ENCODE measurements around the gene CLEC4F.
A peak's percentile ranks its signal among the peaks of the same experiment; 100 is the strongest.

Gene CLEC4F, protein sequence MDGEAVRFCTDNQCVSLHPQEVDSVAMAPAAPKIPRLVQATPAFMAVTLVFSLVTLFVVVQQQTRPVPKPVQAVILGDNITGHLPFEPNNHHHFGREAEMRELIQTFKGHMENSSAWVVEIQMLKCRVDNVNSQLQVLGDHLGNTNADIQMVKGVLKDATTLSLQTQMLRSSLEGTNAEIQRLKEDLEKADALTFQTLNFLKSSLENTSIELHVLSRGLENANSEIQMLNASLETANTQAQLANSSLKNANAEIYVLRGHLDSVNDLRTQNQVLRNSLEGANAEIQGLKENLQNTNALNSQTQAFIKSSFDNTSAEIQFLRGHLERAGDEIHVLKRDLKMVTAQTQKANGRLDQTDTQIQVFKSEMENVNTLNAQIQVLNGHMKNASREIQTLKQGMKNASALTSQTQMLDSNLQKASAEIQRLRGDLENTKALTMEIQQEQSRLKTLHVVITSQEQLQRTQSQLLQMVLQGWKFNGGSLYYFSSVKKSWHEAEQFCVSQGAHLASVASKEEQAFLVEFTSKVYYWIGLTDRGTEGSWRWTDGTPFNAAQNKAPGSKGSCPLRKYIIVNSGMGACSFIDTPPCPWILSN

DNA sequence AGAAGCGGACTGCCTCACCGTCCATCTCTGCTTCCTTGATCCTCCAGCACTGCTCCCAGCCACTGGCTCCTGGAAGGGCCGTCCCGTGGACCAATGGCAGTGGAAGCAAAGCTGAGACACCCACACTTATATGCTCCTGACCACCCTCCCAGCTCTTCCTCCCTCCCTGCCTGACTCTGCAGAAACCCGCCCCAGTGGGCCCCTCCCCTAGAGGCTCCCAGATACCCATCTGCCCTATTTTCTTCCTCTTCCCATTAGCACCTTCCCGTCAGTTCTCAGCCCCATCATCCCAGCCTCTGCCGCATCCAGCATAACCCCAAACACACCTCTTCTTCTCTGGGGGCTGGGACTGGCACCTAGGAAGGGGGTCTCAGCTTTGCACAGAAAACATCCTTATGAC is at the start of gene CLEC4F:
CLEC4F (minus strand) TSS at position 101 of the 400 bp plus-strand sequence; CDS start at position 25, 76 bp downstream.
- DNase-seq, result no peak

DNA sequence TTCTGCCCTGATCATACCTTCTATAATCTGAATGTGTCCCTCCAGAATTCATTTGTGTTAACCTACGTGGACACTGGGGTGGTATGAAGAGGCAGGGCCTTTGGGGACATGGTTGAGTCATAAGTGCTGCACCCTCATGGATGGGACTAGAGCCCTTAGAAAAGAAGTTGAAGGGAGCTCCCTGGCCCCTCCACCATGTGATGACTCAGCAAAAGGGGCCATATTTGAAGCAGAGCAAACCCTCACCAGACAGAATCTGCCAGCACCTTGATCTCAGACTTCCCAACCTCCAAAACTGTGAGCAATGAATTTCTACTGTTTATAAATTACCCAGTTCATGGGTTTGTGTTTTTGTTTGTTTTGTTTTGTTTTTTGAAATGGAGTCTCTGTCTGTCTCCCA is 48.6 kb upstream of the CLEC4F start:
- no peak for DNase-seq

DNA sequence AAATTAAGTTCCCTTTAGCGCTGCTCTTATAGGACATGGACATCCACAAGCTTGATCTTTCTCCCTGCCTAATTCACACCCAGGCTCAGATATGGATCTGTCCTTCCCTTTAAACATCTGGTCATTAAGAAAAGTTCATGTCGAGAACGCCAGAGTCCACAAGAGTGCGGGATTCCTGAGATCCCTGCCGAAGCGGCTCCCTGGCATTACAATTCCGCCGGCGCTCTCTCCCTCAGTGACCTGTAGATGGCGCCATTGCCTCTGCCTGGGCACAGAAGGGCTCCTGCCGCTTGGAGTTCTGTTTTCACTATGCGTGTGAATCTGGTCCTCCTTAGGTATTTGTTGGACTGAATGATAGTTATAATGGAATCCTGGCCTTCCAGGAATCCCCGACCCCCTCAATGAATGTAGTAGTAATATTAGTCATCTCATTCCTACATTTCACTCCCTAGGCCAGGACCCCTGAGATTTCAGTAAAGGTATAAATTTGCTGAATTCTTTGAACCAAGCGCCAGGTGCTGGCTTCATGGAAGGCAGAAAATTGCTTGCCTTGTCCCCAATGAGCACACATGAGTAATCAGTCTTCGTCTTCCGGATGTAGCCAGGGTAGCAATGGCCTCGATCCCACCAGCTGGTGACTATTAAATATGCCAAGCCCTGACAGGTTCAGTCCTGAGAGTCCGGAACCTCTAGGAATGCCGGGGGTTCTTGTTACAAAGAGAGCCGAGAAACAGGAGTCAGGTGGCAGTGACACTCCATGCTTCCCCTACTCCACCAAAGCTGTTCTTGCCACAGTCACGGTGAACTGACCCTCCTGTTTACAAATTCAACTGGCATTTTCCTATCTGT is 41.6 kb upstream of the CLEC4F start:
- peak; percentile 90 for DNase-seq

DNA sequence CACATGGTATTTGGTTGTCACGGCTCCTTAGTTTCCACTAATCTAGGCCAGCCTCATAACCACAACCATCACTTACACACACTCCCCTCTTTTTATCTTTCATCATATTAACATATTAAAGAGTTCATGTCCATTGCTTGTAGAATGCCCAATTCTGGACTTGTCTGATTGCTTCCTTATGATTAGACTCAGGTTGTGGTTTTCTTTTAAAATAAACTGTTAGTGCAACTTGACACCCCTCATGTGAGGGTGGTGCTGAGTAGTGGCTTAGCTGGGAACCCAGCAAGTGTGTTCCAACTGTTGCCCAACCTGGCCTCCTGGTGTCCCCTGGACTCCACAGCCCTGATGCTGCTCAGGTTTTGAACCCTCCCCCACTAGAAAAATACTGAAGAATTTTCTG is 35.3 kb upstream of the CLEC4F start:
- no peak for DNase-seq

DNA sequence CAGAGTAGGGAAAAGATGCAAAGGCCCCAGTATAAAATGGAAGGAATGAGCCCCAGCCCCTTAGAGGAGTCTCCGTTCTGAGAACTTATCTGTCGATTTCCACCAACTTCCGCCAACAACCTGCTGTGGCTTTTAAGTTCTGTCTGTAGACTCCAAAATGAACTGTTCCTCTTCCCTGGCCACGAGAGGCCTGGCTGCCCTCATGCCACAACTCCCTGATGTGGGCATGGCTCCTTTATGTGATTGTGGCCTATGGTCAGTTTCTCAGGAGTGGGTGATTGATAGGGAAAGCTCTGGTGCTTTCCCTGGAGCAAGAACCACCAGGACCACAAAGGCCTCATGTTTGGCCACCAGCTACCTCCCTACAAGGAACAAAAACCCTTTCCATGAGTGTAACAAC is 34.0 kb upstream of the CLEC4F start:
- no peak for DNase-seq

DNA sequence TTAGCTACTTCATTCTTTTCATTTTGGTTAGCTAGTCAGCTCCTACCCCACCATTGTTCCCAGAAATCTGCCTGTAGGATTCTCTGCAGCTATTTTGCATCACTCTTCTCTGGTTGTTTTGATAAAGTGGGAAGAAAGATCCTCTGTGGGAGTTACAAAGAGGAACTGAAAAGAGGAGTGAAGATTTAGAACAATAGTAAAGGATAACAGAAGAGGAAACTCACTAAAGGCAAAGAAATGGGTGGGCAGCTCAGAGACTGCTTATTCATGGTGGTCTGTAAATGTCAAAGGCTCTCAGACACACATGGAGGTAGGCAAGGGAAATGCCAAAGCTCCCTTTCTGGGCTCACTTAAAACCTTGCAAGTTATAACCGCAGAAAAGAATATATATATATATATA is 32.4 kb upstream of the CLEC4F start:
- no peak for DNase-seq

DNA sequence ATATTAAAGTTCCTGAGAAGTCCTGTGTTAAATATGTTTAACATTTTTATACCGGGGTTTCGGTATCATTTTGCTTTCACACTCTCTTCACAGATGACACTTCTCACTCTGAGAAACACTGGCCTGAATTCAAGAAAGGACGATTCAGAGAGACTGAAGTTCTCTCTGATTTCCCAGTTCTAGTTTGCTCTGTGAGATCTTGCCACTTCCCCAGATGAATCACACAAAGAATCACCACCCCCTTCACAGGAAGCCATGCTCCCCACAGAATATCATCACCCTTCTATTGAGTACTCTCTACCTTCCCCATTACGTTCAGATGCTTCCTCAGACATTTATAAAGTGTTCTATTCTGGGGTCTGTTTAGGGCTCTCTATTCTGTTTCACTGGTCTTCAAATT is 31.3 kb upstream of the CLEC4F start:
- DNase-seq, result no peak

DNA sequence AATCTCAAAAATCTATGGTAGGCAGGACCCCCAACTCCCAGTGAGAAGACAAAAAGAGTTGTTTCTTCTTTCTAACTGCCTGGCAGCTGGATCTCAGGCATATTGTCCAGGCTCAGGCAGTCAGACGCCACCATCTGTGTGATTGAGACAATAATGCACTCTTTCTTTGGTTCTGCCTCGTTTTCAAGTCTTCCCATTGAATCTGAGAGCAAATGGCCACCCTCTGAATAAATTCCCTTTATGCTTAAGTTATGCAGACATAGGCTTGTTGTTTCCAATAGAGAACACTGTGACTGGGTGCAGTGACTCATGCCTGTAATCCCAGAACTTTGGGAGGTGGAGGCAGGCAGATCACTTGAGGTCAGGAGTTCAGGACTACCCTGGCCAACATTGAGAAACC is 30.5 kb upstream of the CLEC4F start:
- no peak for DNase-seq

DNA sequence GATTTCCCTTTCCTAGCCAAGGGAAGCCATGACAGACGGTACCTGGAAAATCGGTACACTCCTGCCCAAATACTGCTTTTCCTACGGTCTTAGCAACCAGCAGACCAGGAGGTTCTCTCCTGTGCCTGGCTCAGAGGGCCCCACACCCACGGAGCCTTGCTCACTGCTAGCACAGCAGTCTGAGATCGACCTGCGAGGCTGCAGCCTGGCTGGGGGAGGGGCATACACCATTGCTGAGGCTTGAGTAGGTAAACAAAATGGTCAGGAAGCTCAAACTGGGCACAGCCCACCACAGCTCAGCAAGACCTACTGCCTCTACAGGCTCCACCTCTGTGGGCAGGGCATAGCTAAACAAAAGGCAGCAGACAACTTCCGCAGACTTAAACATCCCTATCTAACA is 22.0 kb upstream of the CLEC4F start:
- no peak for DNase-seq

DNA sequence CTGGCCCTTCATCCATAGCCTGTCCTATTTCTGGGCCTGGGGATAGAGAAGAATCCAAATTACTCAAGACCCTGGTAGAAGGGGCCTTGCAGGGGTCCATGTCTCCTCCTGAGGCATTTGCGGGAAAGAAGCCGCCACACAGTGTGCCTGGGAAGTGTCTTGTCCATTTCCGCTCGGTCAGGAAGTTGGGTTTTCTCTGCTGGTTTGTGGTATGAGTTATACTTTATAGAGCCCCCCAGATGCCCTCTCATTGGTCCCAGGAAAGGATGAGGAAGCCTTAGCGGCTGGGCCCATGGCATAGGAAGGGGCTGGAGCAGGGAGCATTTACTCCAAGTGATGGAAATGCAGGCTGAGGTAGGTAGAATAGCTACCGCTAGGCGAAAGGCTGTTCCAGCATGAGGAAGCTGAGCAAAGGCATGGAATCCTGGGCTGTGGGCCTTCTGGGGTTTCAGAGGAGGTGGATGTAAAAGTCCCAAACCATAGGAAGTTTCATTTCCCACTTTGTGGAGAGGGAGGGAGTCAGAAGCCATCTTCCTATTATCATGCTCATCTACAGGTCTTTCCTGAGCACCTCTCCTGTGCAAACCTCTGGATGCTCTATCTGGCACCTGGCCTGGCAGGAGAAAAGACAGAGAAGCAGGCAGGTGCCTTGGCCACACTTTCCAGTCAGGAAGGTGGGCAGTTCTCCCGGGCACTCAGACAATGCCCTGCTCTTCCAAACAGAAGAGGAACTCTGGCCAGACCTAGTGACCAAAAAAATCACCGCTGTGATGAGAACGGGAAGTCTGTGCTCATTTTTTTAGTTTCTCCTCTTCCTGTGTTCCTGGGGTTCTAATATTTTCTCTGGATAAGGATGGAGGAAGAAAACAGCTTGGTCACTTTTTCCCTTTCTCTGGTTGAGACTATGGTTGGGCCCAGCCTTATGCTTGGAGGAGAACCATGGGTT is 17.9 kb upstream of the CLEC4F start:
- DNase-seq, result no peak

DNA sequence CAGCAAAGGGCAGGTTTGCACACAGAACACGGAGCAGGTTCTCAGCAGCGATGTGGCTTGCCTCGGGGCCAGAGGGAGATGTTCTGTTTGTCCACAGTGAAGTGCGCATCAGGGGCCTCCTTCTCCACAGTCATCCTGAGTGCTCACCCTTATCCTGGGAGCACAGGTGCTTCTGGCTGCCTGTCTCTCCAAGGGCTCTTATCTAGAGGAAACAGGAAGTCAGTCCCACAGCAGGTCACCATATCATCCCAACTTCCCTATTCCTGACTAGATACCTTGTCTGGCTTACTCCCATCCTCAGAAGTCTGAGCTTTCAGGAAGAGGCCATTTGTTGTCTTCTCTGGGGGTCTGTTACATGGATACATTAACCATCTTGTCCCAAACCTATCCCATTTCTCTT is 15.2 kb upstream of the CLEC4F start, which contains the start of gene CD207:
CD207 (minus strand) TSS at position 174 of the 400 bp plus-strand sequence; CDS start at position 134, 40 bp downstream.
- no peak for DNase-seq

DNA sequence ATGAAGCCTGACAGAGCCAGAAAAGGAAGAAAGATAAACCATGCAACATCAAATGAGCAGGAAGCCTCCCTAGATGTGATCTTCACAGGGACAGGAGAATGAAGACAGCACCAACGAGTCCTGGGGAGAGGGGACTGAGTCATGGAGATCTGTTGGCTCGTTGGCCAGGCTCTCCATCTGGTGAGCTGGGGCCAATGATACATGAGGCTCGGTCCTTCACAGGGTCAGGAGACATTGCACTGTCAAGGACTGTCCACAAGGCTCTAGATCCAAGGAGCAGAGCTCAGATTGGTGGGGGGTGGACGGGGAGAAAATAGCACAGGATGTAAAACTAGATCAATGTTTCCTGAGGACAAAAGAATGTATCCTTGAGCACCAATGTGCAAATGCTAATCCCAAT is 14.5 kb upstream of the CLEC4F start:
- no peak for DNase-seq

DNA sequence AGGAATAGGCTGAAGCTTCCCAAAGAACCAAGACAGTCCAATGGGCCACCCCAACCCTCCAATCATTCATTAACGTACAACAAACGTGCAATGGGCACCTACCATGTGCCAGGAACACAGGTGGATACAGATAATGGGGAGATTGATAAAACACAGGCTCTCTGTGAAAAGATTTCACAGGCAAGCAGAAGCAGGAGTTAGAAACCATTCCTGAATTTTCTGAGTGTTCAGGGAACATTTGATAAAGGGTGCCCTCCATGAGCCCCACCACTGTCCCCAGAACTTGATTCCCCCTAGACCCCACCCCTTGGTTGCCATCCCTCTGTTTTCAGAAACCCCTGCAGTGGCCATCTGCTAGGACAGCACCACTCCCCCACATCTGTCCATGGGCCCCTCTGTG is 13.7 kb upstream of the CLEC4F start:
- DNase-seq, result no peak

DNA sequence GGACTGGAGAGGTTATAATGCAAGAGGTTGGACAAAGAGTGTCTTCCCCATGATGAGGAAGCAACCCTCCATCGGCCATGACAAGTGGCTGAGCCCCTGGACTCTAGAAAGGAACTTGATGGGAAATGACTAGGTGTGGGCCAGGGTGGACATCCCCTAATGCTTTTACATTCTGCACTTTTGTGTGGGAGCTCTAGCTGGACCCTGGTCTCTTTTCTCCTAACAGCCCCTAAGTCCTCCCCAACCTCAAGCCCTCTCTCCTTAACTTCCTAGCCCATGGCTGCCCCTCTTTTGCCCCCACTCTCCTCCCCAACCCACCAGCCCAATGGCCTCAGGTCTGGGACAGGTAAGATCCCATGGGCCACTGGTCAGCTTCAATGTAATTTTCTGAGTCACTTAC is 12.8 kb upstream of the CLEC4F start:
- DNase-seq, result no peak

DNA sequence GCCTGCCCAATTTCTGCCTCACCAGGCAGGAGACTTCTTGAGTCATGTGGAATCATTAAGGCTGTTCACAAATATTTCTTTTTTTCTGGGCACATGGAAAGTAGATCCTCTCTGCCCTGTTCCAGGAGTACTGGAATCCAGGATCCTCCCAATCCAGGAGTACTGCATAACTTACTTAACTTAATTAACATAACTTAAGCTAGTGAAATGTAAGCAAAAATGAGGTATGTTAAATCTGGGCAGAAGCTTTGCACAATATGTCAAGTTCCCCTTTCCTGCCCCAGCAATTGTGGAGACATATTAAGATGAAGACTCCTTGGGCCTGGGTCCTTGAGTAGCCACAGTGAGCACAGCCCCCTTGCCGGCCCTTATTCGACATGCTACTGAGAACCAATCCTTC is 12.0 kb upstream of the CLEC4F start:
- no peak for DNase-seq

DNA sequence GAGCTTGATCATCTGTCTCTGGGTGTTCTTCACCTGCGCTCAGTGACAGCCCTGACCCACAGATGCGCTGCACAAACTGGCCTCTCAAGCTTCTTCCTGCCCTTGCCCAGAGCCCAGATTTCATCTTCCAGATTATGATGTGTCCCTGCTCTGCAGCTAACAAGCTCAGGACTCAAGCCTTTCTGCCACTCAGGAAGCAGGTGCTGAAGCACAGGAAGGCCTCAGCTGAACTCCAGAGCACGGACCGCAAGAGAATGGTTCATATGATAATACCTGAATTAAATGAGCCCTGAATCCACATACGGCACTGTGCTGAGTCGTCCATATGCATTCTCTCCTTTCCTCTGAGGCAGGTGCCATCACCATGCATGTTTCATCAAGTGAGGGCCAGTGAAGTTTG is 11.5 kb upstream of the CLEC4F start:
- DNase-seq, result peak; percentile 46

DNA sequence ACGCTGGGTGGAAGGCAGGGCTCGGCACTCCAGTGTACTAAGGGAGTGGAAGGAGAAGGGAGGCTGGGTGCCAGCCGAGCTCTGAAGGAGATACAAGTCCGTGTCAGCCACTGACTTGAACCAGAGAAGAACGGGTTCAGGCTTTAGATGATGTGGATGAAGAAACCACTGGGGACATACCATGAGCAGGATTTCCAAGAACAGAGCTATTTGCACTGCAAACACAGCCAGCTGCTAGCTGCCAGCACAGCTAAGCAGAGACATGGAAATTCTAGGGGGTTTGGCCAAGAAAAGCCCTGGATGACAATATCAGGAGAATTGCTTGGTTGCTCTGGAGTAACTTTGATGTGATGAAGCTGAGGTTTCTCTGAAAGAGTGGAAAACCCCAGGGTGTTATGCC is 10.0 kb upstream of the CLEC4F start:
- no peak for DNase-seq

DNA sequence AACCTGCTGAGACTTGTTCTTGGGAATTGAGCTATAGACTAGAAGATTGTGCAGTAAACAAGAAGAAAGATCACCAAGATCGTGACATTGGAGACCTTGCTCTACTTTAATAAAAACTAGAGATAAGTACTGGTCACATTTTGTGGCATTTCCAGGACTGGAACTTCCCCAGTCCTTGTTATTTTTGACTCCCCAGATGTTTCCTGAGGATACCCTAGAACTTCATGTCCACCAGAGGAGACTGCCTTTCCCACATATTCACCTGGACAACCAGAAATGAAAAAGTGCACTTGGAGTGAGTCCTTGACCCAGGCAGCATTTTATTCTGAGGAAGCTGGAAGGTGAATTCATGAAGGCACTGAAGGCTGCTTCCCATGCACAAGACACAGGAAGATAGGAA is 9.5 kb upstream of the CLEC4F start:
- no peak for DNase-seq

DNA sequence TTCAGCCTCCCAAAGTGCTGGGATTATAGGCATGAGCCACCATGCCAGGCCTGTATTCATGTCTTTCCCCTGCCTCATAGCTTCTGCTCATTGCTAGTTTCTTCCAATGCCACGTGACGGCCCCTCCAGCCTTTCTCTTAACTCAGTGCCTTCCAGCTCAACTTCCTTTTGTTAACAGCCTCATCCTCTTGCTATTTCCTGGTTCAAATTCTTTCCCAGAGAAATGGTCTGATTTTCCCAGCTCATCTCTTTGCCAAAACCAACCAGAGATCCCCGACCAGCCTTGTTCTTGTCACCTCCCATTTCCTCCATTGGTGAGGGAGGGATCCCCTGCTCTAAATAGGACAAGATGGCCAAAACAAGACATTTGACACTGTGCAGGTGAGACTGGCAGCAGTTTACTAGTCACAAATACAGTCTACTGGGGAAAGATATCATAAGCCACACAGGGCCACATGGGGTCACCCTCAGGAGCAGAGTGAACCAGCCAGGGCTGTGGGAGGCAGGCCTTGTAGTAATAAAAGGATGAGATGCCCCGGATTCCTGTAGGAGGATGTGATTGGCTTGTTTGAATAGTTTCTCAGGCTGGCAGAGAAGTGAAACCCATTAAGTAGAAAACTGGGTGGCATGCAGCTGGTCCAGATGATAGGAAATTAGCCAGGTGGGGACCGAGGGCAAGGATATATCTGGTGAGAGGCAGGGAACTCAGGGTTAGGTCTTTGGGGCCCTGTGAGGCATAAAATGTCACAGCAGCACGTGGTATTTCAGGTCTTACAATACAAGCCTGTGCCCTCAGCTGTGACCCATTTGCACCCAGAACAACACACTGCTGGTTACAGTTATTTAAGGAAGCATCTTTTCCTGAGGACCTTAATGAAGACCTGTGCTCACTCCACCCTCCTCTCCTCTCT is 8.8 kb upstream of the CLEC4F start:
- no peak for DNase-seq

DNA sequence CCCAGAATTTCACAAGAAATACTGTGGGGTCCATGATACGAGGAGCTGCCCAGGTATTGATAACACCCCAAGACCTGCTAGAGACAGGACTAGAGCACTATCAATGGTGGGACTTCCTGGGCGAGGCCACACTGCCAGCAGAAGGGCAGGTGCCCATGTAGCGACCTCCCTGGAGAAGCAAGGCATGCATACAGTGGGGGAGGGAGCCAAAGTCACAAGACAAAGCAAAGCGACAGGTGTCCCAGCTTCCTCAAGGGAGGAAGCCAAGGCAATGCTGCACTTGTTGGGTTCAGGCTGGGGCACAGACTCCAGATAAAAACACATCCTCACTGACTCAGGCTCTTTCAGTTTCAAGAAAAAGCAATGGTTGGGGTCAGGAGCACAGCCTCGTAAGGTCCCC is 7.7 kb upstream of the CLEC4F start:
- peak; percentile 9 for DNase-seq

DNA sequence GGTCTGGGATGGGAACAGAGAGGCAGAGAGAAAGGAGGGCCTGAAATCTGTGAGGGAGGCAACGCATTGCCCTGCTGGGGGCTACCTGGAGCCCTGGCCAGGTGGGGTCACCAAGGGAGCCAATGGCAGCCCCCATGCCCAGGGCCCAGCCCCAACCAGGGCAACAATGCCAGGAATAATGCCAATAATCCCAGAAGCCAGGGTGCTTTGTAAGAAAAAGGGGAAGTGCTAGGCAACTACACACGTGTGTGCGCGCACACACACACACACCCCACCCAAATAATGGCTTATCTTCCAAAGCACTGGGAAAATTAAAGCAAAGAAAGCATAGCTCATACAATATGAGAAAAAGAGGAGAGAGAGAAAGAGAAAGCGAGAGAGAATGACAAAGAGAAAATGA is 7.0 kb upstream of the CLEC4F start:
- DNase-seq, result no peak
